ENCODE measurements around the gene INSYN2A. TPM values are rescaled to one million over a fixed set of nuclear protein-coding genes. Genes with fewer than 3 reads are reported as not detected.

INSYN2A gene
- total RNA-seq, 1 experiment from 2014 or later: 0.07 TPM

DNA sequence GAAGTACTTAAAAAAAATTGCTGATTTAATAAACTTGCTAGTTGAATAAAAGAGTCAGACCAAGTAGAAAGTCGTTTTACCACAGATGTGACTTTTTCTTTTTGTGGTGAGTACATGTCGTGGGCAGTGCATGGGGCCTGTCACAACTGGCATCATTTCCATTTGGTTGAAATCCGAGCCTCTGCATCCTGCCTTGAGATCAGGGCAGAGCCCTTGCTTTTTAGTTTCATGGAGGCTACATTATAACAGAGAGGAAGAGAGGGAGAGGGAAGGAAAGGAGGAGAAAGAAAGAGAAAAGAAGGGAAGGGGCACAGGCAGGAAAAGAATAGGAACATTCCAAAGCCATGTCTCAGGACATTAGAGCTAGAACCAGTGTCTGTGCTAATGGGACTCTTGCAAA, 20.4 kb upstream of the INSYN2A start:
- H3K4me3 Mint-ChIP-seq (ENCODE audit: unreplicated experiment): no peak overlapping the region
- no TSS peak for BruUV-seq (replicated peaks)
- H3K27me3 Mint-ChIP-seq (ENCODE audit: insufficient read depth, unreplicated experiment): no peaks in the 10 kb centered on the region
- H3K9me3 Mint-ChIP-seq (ENCODE audit: unreplicated experiment): no peaks in the 10 kb centered on the region
- TF ChIP-seq, protein P1, sequence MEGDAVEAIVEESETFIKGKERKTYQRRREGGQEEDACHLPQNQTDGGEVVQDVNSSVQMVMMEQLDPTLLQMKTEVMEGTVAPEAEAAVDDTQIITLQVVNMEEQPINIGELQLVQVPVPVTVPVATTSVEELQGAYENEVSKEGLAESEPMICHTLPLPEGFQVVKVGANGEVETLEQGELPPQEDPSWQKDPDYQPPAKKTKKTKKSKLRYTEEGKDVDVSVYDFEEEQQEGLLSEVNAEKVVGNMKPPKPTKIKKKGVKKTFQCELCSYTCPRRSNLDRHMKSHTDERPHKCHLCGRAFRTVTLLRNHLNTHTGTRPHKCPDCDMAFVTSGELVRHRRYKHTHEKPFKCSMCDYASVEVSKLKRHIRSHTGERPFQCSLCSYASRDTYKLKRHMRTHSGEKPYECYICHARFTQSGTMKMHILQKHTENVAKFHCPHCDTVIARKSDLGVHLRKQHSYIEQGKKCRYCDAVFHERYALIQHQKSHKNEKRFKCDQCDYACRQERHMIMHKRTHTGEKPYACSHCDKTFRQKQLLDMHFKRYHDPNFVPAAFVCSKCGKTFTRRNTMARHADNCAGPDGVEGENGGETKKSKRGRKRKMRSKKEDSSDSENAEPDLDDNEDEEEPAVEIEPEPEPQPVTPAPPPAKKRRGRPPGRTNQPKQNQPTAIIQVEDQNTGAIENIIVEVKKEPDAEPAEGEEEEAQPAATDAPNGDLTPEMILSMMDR (IDR thresholded peaks at IDR 0.05; ENCODE audit: unreplicated experiment): no peak
- no peaks in the 10 kb centered on the region for H3K36me3 Mint-ChIP-seq (ENCODE audit: insufficient read depth, unreplicated experiment)
- no peak overlapping the region for H3K27ac Mint-ChIP-seq (ENCODE audit: low read depth, unreplicated experiment)
- DNase-seq (ENCODE audit: unreplicated experiment): peak; percentile 21
- H3K4me1 Mint-ChIP-seq (ENCODE audit: insufficient read depth, unreplicated experiment): peaks cover 10% of the 10 kb centered on the region
- ChIA-PET POLR2A (no interaction called here), CTCF (no interaction called here)
- intact Hi-C loops (cut with micrococcal nuclease): no loop called here

DNA sequence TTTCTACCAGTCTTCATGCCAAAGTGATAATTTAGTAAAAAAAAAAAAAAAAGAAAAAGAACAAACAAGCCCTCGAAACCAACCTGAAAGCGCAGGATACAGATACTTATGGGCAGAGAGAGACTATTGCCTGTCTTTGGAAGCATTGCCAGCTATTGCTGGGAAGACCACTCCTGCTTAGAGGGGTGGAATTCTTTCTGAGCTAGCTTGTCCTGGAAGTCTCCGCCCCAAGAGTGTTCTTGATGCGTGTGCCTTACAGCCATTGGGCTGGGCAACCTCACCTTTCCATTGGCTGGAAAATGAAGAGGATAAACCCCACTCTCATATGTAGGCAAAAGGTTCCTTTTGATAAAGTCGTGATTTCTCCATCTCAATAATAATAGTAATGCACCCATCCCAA, 19.9 kb upstream of the INSYN2A start:
- no peak overlapping the region for H3K4me3 Mint-ChIP-seq (ENCODE audit: unreplicated experiment)
- DNase-seq (ENCODE audit: unreplicated experiment): no peak
- CTCF ChIA-PET: no interaction called here
- H3K27me3 Mint-ChIP-seq (ENCODE audit: insufficient read depth, unreplicated experiment): no peaks in the 10 kb centered on the region
- intact Hi-C loops (cut with micrococcal nuclease): no loop called here
- TF ChIP-seq, protein P1 (IDR thresholded peaks at IDR 0.05; ENCODE audit: unreplicated experiment): no peak
- BruUV-seq (replicated peaks): no TSS peak
- POLR2A ChIA-PET: no interaction called here
- peaks cover 10% of the 10 kb centered on the region for H3K4me1 Mint-ChIP-seq (ENCODE audit: insufficient read depth, unreplicated experiment)
- no peaks in the 10 kb centered on the region for H3K9me3 Mint-ChIP-seq (ENCODE audit: unreplicated experiment)
- H3K27ac Mint-ChIP-seq (ENCODE audit: low read depth, unreplicated experiment): no peak overlapping the region
- no peaks in the 10 kb centered on the region for H3K36me3 Mint-ChIP-seq (ENCODE audit: insufficient read depth, unreplicated experiment)

DNA sequence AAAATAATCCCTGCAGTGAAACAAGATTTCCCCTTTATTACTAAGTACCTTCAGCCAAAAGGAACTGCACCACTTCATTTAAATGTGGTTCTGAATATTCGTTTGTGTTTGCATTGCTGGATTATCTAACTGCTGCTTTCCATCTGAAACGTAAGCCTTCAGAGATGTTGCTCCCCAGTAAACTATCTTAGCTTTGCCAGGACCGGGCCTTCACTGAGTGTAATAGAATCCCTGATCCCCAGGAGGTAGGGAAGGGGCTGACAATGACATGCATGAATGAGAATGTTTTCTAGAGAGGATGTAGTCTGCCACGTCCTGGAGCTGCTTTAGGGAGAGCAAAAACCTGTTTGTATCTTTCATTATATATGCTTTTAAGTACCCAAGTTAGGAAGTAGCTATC, 19.5 kb upstream of the INSYN2A start:
- no peak for DNase-seq (ENCODE audit: unreplicated experiment)
- no TSS peak for BruUV-seq (replicated peaks)
- H3K9me3 Mint-ChIP-seq (ENCODE audit: unreplicated experiment): no peaks in the 10 kb centered on the region
- ChIA-PET POLR2A (no interaction called here), CTCF (no interaction called here)
- TF ChIP-seq, protein P1 (IDR thresholded peaks at IDR 0.05; ENCODE audit: unreplicated experiment): no peak
- no peaks in the 10 kb centered on the region for H3K36me3 Mint-ChIP-seq (ENCODE audit: insufficient read depth, unreplicated experiment)
- H3K27me3 Mint-ChIP-seq (ENCODE audit: insufficient read depth, unreplicated experiment): no peaks in the 10 kb centered on the region
- peaks cover 10% of the 10 kb centered on the region for H3K4me1 Mint-ChIP-seq (ENCODE audit: insufficient read depth, unreplicated experiment)
- intact Hi-C loops (cut with micrococcal nuclease): no loop called here
- H3K27ac Mint-ChIP-seq (ENCODE audit: low read depth, unreplicated experiment): no peak overlapping the region
- no peak overlapping the region for H3K4me3 Mint-ChIP-seq (ENCODE audit: unreplicated experiment)

DNA sequence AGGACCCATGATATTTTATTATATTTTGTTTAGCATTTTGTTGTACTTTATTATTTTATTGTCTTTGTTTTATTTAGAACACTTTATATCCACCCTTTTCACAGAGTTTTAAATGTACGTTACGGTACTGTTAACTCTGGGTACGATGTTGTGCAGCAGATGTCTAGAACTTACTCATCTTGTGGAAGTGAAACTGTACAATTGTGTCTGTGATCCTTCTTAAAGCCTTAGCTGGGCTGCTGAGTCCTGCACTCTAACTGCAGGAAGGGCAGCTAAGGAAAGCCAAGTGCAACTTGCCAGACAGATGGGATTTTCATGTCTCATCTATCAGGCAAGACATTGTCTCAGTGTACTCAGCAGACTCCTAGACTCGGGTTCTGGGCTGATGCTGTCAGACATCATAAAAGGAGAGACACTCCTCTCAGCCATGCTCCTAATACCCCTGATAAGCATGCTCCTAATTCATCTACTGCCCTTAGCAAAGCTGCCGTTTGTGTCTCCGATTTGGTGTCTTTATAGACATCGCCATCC, 14.6 kb upstream of the INSYN2A start:
- TF ChIP-seq, protein P1 (IDR thresholded peaks at IDR 0.05; ENCODE audit: unreplicated experiment): no peak
- Mint-ChIP-seq H3K4me1 (ENCODE audit: insufficient read depth, unreplicated experiment) (no peaks in the 10 kb centered on the region), H3K27ac (ENCODE audit: low read depth, unreplicated experiment) (no peak overlapping the region), H3K36me3 (ENCODE audit: insufficient read depth, unreplicated experiment) (no peaks in the 10 kb centered on the region), H3K9me3 (ENCODE audit: unreplicated experiment) (no peaks in the 10 kb centered on the region), H3K27me3 (ENCODE audit: insufficient read depth, unreplicated experiment) (no peaks in the 10 kb centered on the region), H3K4me3 (ENCODE audit: unreplicated experiment) (no peak overlapping the region)
- no TSS peak for BruUV-seq (replicated peaks)
- DNase-seq (ENCODE audit: unreplicated experiment): no peak
- POLR2A ChIA-PET: interaction anchor here (0.6 kb wide), 1 partner anchor 45 kb away, joined by 3 read pairs; no protein-coding TSS in a partner anchor
- CTCF ChIA-PET: no interaction called here
- intact Hi-C loops (cut with micrococcal nuclease): no loop called here
